Caco-2 (cell line): ENCODE data around the gene AHCYL2. TPM values are rescaled to one million over a fixed set of nuclear protein-coding genes. Genes with fewer than 3 reads are reported as not detected.

Experiments used
- BruUV-seq: library from RNA; stranded (reverse); fragments of 400-500 nt; replicated peaks from 2 replicates; lab custom pipeline; 2021; lab: Mats Ljungman, UMichigan
- CTCF ChIA-PET: fragments of 300-600 bp; sonication (Branson Sonifier 250); formaldehyde crosslinking; loops from one replicate; lab custom pipeline; 2022; ENCODE audit warnings: antibody characterized with exemption; lab: Charles Lee
- POLR2A ChIA-PET: fragments of 300-600 bp; sonication (Branson Sonifier 250); formaldehyde crosslinking; loops from one replicate; lab custom pipeline; 2022; ENCODE audit warnings: antibody characterized with exemption; lab: Charles Lee
- DNase-seq, 2 experiments: peaks; one replicate each; pipeline versions ENCODE4 v3.0.0 to v3.0.0-alpha.2; 2020 to 2022
- H3K27me3 ChIP-seq: replicated peaks from 2 replicates; pipeline ENCODE4 v1.6.0; 2011; ENCODE audit warnings: low read length; ENCODE audit not compliant: control insufficient read depth, insufficient read depth
- H3K36me3 ChIP-seq: 2 replicates; pipeline ENCODE4 v1.5.1; 2011; ENCODE audit warnings: low read length; ENCODE audit not compliant: control insufficient read depth, insufficient read depth
- H3K4me1 ChIP-seq: fragments of 250-450 bp; sonication (Bioruptor Pico); 2 replicates; pipeline ENCODE4 v1.5.1; 2020; ENCODE audit warnings: mild to moderate bottlenecking
- H3K4me3 ChIP-seq: 2 replicates; pipeline ENCODE4 v1.5.1; 2011; ENCODE audit warnings: low read depth, mild to moderate bottlenecking, control low read depth, low read length
- H3K9me3 ChIP-seq: fragments of 250-450 bp; sonication (Bioruptor Pico); 2 replicates; pipeline ENCODE4 v1.5.1; 2020; ENCODE audit warnings: mild to moderate bottlenecking, moderate library complexity
- H3K27ac Mint-ChIP-seq: one replicate; pipeline ENCODE4 v1.8.0; 2022; ENCODE audit warnings: mixed read lengths; ENCODE audit not compliant: unreplicated experiment
- H3K27me3 Mint-ChIP-seq: one replicate; pipeline ENCODE4 v1.8.0; 2022; ENCODE audit warnings: mixed read lengths; ENCODE audit not compliant: insufficient read depth, unreplicated experiment
- H3K36me3 Mint-ChIP-seq: one replicate; pipeline ENCODE4 v1.8.0; 2022; ENCODE audit warnings: mild to moderate bottlenecking, mixed read lengths; ENCODE audit not compliant: insufficient read depth, unreplicated experiment
- H3K4me1 Mint-ChIP-seq: one replicate; pipeline ENCODE4 v1.8.0; 2022; ENCODE audit warnings: low read depth, mixed read lengths; ENCODE audit not compliant: unreplicated experiment
- H3K4me3 Mint-ChIP-seq: one replicate; pipeline ENCODE4 v1.8.0; 2022; ENCODE audit warnings: mild to moderate bottlenecking, moderate library complexity, mixed read lengths; ENCODE audit not compliant: unreplicated experiment
- H3K9me3 Mint-ChIP-seq: one replicate; pipeline ENCODE4 v1.8.0; 2022; ENCODE audit warnings: mixed read lengths; ENCODE audit not compliant: unreplicated experiment
- intact Hi-C: fragments of 100-400 bp; cut with micrococcal nuclease; formaldehyde crosslinking; loops from one replicate; pipeline ENCODE4 v1.10.0; 2022; ENCODE audit not compliant: unreplicated experiment
- total RNA-seq: library from RNA; stranded (reverse); gene quantifications from 2 replicates; pipeline ENCODE4 v1.2.3, GENCODE V29; 2022
- TF ChIP-seq, protein P1 (sequence below), 2 experiments: fragments of 200-600 bp in 1 of 2; IDR thresholded peaks; 1 replicate in 1 of 2; 2 replicates in 1 of 2; pipeline versions ENCODE4 v1.5.1 to v1.8.0; 2011 to 2022; ENCODE audit warnings: antibody characterized with exemption in 1 of 2, control low read depth in 1 of 2, inconsistent platforms in 1 of 2, low read depth in 1 of 2, low read length in 1 of 2, mild to moderate bottlenecking in 1 of 2, moderate library complexity in 1 of 2; ENCODE audit not compliant: insufficient read depth in 1 of 2, severe bottlenecking in 1 of 2, unreplicated experiment in 1 of 2

AHCYL2 gene
- total RNA-seq, 1 experiment from 2014 or later: 15.8 TPM

DNA sequence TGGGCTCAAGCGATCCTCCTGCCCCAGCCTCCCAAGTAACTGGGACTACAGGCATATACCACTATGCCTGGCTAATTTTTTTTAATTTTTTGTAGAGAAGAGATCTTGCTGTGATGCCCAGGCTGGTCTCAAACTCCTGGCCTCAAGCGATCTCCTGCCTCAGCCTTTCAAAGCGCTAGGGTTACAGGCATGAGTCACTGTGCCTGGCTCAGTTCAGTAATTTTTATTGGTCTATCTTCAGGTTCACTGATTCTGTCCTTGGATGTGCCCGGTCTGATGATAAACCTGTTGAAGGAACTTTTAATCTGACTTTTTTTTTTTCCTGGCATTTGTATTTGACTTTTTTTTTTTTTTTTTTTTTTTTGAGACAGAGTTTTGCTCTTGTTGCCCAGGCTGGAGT is 169.3 kb downstream of the AHCYL2 start:
- TF ChIP-seq, protein P1, sequence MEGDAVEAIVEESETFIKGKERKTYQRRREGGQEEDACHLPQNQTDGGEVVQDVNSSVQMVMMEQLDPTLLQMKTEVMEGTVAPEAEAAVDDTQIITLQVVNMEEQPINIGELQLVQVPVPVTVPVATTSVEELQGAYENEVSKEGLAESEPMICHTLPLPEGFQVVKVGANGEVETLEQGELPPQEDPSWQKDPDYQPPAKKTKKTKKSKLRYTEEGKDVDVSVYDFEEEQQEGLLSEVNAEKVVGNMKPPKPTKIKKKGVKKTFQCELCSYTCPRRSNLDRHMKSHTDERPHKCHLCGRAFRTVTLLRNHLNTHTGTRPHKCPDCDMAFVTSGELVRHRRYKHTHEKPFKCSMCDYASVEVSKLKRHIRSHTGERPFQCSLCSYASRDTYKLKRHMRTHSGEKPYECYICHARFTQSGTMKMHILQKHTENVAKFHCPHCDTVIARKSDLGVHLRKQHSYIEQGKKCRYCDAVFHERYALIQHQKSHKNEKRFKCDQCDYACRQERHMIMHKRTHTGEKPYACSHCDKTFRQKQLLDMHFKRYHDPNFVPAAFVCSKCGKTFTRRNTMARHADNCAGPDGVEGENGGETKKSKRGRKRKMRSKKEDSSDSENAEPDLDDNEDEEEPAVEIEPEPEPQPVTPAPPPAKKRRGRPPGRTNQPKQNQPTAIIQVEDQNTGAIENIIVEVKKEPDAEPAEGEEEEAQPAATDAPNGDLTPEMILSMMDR (IDR thresholded peaks at IDR 0.05; ENCODE audit: insufficient read depth in 1 of 2, low read depth in 1 of 2, low read length in 1 of 2, severe bottlenecking in 1 of 2, unreplicated experiment in 1 of 2): no peak
- ChIA-PET CTCF (no interaction called here), POLR2A (no interaction called here)
- BruUV-seq: no TSS peak
- Mint-ChIP-seq H3K9me3 (no peaks in the 10 kb centered on the region), H3K27ac (no peak overlapping the region), H3K4me3 (no peak overlapping the region), H3K27me3 (no peaks in the 10 kb centered on the region), H3K36me3 (no peaks in the 10 kb centered on the region), H3K4me1 (no peaks in the 10 kb centered on the region)
- H3K4me3 ChIP-seq: no peak overlapping the region
- H3K9me3 ChIP-seq: no peaks in the 10 kb centered on the region
- H3K27me3 ChIP-seq: no peaks in the 10 kb centered on the region
- intact Hi-C loops: no loop called here
- DNase-seq: no peak
- H3K4me1 ChIP-seq: no peaks in the 10 kb centered on the region
- H3K36me3 ChIP-seq: no peaks in the 10 kb centered on the region

DNA sequence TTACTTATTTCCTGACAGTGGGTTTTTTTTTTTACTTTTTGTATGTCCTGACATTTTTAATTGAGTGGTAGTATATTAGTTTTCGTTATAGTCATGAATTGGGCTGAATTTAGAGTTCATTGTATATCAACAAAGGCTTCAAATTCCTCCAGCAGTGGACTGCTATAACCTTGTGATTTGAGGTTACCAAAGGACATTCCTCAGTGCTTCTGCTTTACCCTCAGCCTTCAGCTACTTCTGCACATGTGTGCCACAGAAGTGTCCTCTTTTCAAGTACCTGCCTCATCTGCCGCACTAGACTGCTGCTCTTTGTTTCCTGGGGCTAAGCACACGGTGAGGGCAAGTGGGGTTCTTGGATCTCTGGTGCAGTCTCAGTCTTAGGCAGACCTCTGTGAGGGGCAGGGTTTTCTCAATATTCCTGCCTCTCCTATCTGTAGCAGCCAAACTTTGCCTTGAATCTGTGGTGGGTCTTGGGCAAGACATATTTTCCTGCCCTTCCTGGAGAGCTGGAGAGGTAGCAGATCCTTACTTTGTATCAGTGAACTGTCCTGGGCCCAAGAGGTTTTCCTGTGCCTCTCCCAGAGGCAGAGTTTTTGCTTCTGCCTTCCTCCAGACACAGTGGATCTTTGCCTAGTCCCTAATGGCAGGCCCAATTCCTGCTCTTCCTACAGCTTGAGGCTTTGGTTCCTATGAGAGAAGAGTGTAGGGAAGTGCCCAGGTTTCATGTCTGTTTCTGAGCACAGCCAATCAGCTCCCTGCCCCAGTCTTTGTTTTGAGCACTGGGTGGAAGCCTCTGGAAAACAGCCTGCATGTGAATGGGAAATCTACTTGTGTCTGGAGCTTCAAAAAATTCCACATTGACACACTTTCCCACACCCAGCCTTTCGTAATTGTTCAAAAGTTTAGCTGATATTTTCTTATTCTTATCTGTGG is 170.4 kb downstream of the AHCYL2 start:
- no peak for DNase-seq
- no peak overlapping the region for H3K4me3 ChIP-seq
- POLR2A ChIA-PET: no interaction called here
- H3K36me3 ChIP-seq: no peaks in the 10 kb centered on the region
- H3K4me3 Mint-ChIP-seq: no peak overlapping the region
- peaks cover 5% of the 10 kb centered on the region for H3K36me3 Mint-ChIP-seq
- BruUV-seq: no TSS peak
- H3K27ac Mint-ChIP-seq: no peak overlapping the region
- intact Hi-C loops: no loop called here
- H3K4me1 Mint-ChIP-seq: no peaks in the 10 kb centered on the region
- H3K27me3 ChIP-seq: no peaks in the 10 kb centered on the region
- TF ChIP-seq, protein P1 (IDR thresholded peaks at IDR 0.05; ENCODE audit: insufficient read depth in 1 of 2, low read depth in 1 of 2, low read length in 1 of 2, severe bottlenecking in 1 of 2, unreplicated experiment in 1 of 2): no peak
- CTCF ChIA-PET: no interaction called here
- no peaks in the 10 kb centered on the region for H3K4me1 ChIP-seq
- H3K9me3 Mint-ChIP-seq: no peaks in the 10 kb centered on the region
- H3K9me3 ChIP-seq: no peaks in the 10 kb centered on the region
- no peaks in the 10 kb centered on the region for H3K27me3 Mint-ChIP-seq

DNA sequence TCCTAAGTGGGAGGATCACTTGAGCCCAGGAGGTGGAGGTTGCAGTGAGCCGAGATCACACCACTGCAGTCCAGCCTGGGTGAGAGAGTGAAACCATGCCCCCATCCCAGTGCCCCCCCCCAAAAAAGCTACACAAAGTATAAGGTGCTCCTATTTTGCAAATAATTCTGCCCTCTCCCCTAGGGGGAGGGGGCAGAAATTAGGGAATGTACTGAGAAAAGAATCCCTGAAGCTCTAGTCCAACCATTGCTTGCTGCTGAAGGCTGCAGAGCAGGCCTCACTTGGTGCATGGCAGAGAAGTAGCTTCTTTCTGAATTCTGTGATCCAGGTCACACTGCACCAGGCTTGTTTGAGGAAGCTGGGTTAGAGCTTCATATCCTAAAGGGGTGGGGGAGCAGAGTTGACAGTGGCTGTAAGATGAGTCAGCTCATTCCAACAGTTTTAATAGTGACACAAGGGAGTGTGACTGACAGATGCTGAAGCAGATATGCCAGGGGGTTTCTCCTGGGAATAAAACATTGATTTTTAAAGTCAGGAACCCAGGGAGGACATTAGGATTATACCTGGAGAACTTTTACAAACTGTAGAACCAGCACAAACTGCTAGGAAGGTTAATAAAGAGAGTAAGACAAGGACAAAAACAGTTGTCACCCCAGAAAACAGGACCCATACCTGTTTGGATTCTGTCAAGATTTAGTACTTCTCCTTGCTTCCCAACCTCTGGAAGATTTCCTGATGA is 176.6 kb downstream of the AHCYL2 start:
- no peak overlapping the region for H3K4me3 ChIP-seq
- H3K9me3 ChIP-seq: no peaks in the 10 kb centered on the region
- DNase-seq: peak in 1 of 2 experiments; percentile 21
- Mint-ChIP-seq H3K4me3 (no peak overlapping the region), H3K4me1 (no peaks in the 10 kb centered on the region), H3K27me3 (no peaks in the 10 kb centered on the region), H3K27ac (no peak overlapping the region), H3K36me3 (peaks cover 5% of the 10 kb centered on the region), H3K9me3 (no peaks in the 10 kb centered on the region)
- BruUV-seq: no TSS peak
- TF ChIP-seq, protein P1 (IDR thresholded peaks at IDR 0.05; ENCODE audit: insufficient read depth in 1 of 2, low read depth in 1 of 2, low read length in 1 of 2, severe bottlenecking in 1 of 2, unreplicated experiment in 1 of 2): no peak
- H3K27me3 ChIP-seq: no peaks in the 10 kb centered on the region
- intact Hi-C loops: no loop called here
- no peaks in the 10 kb centered on the region for H3K36me3 ChIP-seq
- ChIA-PET CTCF (interaction anchor here (0.9 to 1.3 kb wide), 4 partner anchors 12 to 34 kb away, joined by 3 to 6 read pairs (median 4); partner anchors contain the start of gene STRIP2), POLR2A (interaction anchor here (0.6 to 0.9 kb wide), 2 partner anchors 13 to 30 kb away, joined by 3 to 4 read pairs; no protein-coding TSS in a partner anchor)
- H3K4me1 ChIP-seq: no peaks in the 10 kb centered on the region; the same call in 1 of the 2 replicates
